Liver (tissue), 9 donors: ENCODE measurements around the gene TOMT. TPM values are rescaled to one million over a fixed set of nuclear protein-coding genes. Genes with fewer than 3 reads are reported as not detected.

Experiments
- DNase-seq: peaks from one replicate; pipeline ENCODE4 v3.0.0-alpha.2; 2017; ENCODE audit warnings: low spot score
- H3K27ac ChIP-seq, 2 donors: one replicate each; pipeline ENCODE4 v1.7.0; 2013; ENCODE audit warnings: inconsistent platforms in 2 of 2, low read length in 2 of 2, control low read depth in 1 of 2, low read depth in 1 of 2, mild to moderate bottlenecking in 1 of 2
- H3K27me3 ChIP-seq, 4 donors: one replicate each; pipeline versions ENCODE4 v1.6.1 to v1.7.0; 2013; ENCODE audit warnings: low read length in 3 of 4, inconsistent platforms in 1 of 4, mild to moderate bottlenecking in 1 of 4, moderate library complexity in 1 of 4; ENCODE audit not compliant: control insufficient read depth in 4 of 4, insufficient read depth in 4 of 4
- H3K36me3 ChIP-seq, 4 donors: one replicate each; pipeline versions ENCODE4 v1.6.1 to v1.7.0; 2013; ENCODE audit warnings: low read length in 3 of 4, mild to moderate bottlenecking in 3 of 4, low read depth in 1 of 4, moderate library complexity in 1 of 4; ENCODE audit not compliant: control insufficient read depth in 4 of 4, insufficient read depth in 3 of 4
- H3K4me1 ChIP-seq, 4 donors: one replicate each; pipeline versions ENCODE4 v1.6.1 to v1.7.0; 2013; ENCODE audit warnings: low read length in 3 of 4, mild to moderate bottlenecking in 3 of 4, moderate library complexity in 1 of 4; ENCODE audit not compliant: control insufficient read depth in 4 of 4, insufficient read depth in 4 of 4
- H3K4me3 ChIP-seq, 3 donors: one replicate each; pipeline versions ENCODE4 v1.6.1 to v1.7.0; 2013; ENCODE audit warnings: low read length in 3 of 3, control low read depth in 1 of 3, low read depth in 1 of 3, mild to moderate bottlenecking in 1 of 3
- H3K9ac ChIP-seq, 2 donors: one replicate each; pipeline ENCODE4 v1.7.0; 2013; ENCODE audit warnings: low read length in 2 of 2, mild to moderate bottlenecking in 2 of 2, moderate library complexity in 2 of 2, control low read depth in 1 of 2, low read depth in 1 of 2
- H3K9me3 ChIP-seq, 4 donors: one replicate each; pipeline versions ENCODE4 v1.6.1 to v1.7.0; 2013; ENCODE audit warnings: low read length in 3 of 4; ENCODE audit not compliant: control insufficient read depth in 4 of 4
- CTCF ChIP-seq: fragments of 150-350 bp; IDR thresholded peaks from 2 replicates; pipeline ENCODE4 v1.5.1; 2017; ENCODE audit warnings: improper control_type of control experiment, low read depth, low read length; ENCODE audit not compliant: missing input control
- FOXA1 ChIP-seq: IDR thresholded peaks from 2 replicates; pipeline ENCODE4 v1.6.1; 2016; ENCODE audit warnings: antibody characterized with exemption
- FOXA2 ChIP-seq: IDR thresholded peaks from 2 replicates; pipeline ENCODE4 v1.6.1; 2016; ENCODE audit warnings: antibody characterized with exemption
- GABPA ChIP-seq, 2 donors: IDR thresholded peaks in 1 of 2; conservative IDR thresholded peaks in 1 of 2; 2 replicates each; pipeline ENCODE4 v1.6.1; 2016; ENCODE audit warnings: antibody characterized with exemption in 2 of 2, mild to moderate bottlenecking in 1 of 2, moderate library complexity in 1 of 2
- HNF4A ChIP-seq, 2 donors: conservative IDR thresholded peaks; 2 replicates each; pipeline ENCODE4 v1.6.1; 2016; ENCODE audit warnings: antibody characterized with exemption in 2 of 2, mild to moderate bottlenecking in 2 of 2
- HNF4G ChIP-seq: IDR thresholded peaks from 2 replicates; pipeline ENCODE4 v1.6.1; 2016; ENCODE audit warnings: antibody characterized with exemption
- JUND ChIP-seq, 2 donors: IDR thresholded peaks; 2 replicates each; pipeline ENCODE4 v1.6.1; 2016; ENCODE audit warnings: antibody characterized with exemption in 2 of 2
- NR2F2 ChIP-seq: IDR thresholded peaks from 2 replicates; pipeline ENCODE4 v1.6.1; 2016; ENCODE audit warnings: antibody characterized with exemption
- RAD21 ChIP-seq, 2 donors: IDR thresholded peaks; 2 replicates each; pipeline ENCODE4 v1.6.1; 2016; ENCODE audit warnings: antibody characterized with exemption in 2 of 2, mild to moderate bottlenecking in 2 of 2
- REST ChIP-seq: IDR thresholded peaks from 2 replicates; pipeline ENCODE4 v1.6.1; 2016; ENCODE audit warnings: antibody characterized with exemption, mild to moderate bottlenecking
- RXRA ChIP-seq, 2 donors: IDR thresholded peaks; 2 replicates each; pipeline ENCODE4 v1.6.1; 2017 to 2018; ENCODE audit warnings: antibody characterized with exemption in 2 of 2, mild to moderate bottlenecking in 1 of 2
- SP1 ChIP-seq: IDR thresholded peaks from 2 replicates; pipeline ENCODE4 v1.6.1; 2018; ENCODE audit warnings: antibody characterized with exemption, mild to moderate bottlenecking
- YY1 ChIP-seq: IDR thresholded peaks from 2 replicates; pipeline ENCODE4 v1.6.1; 2016; ENCODE audit warnings: antibody characterized with exemption, mild to moderate bottlenecking
- WGBS: extraction: QIAGEN DNeasy Blood & Tissue Kit; methylation state at CpG from one replicate; pipeline ENCODE4 v1.1.7; 2013; 5-methylcytosine and 5-hydroxymethylcytosine counted together
- polyA plus RNA-seq, 2 donors: library from polyadenylated mRNA; stranded (reverse) in 1 of 2; unstranded in 1 of 2; fragments of 200-250 nt in 1 of 2; fragments of >200 nt in 1 of 2; fragmentation: Nextera tagmentation in 1 of 2; extraction: Ambion mirVana in 1 of 2; gene quantifications; one replicate each; pipeline versions ENCODE4 v1.2.1 to v1.2.3, GENCODE V29; 2013 to 2015
- total RNA-seq, 2 donors: library from RNA; depleted of rRNA; stranded (reverse); fragments of >200 nt; gene quantifications; one replicate each; pipeline ENCODE4 v1.2.3, GENCODE V29; 2014
- TF ChIP-seq, protein P1 (sequence below): IDR thresholded peaks from 2 replicates; pipeline ENCODE4 v1.6.1; 2016; ENCODE audit warnings: antibody characterized with exemption
- TF ChIP-seq, protein P2 (sequence below): IDR thresholded peaks from 2 replicates; pipeline ENCODE4 v1.6.1; 2016; ENCODE audit warnings: antibody characterized with exemption
- donor health status: healthy.
- donor health status: healthy.
- donor health status: healthy.
- donor health status: healthy.
- donor health status: healthy.

The TOMT gene
- total and polyA plus RNA-seq, 4 donors: 0.33 TPM; not detected in 3

- 46% methylated on average over 4 of the region's 4 CpGs for WGBS
Observed at GRCh38 chr11:72102162-72102561, 3.6 kb upstream of the TOMT start.

GRCh38 chr11:72102631-72102945, 3.1 kb upstream of the TOMT start:
- H3K27ac ChIP-seq: peak overlapping the region; percentile 86 to 92
- peaks cover 5 to 36% (median 29%) of the 10 kb centered on the region in 4 donors for H3K4me1 ChIP-seq
- H3K9ac ChIP-seq: peak overlapping the region; percentile 76 to 97
- H3K36me3 ChIP-seq: peaks cover 7 to 17% (median 13%) of the 10 kb centered on the region in 4 donors
- no peaks in the 10 kb centered on the region for H3K9me3 ChIP-seq
- H3K4me3 ChIP-seq: peak overlapping the region; percentile 70 to 98 (median 95)
- DNase-seq: no peak
- H3K27me3 ChIP-seq: no peaks in the 10 kb centered on the region
- 1% methylated on average over 9 of the region's 9 CpGs for WGBS
- TF ChIP-seq NR2F2 (no peak), HNF4A (conservative IDR thresholded peaks at IDR 0.05) (no peak), RAD21 (IDR thresholded peaks at IDR 0.05) (no peak), HNF4G (no peak), REST (no peak), GABPA (IDR thresholded peaks at IDR 0.05 in 1 of 2, conservative IDR thresholded peaks at IDR 0.05 in 1 of 2) (no peak), SP1 (no peak), FOXA1 (no peak), YY1 (no peak), CTCF (no peak), RXRA (IDR thresholded peaks at IDR 0.05) (no peak), JUND (IDR thresholded peaks at IDR 0.05) (no peak), FOXA2 (no peak)
- TF ChIP-seq, protein P1, sequence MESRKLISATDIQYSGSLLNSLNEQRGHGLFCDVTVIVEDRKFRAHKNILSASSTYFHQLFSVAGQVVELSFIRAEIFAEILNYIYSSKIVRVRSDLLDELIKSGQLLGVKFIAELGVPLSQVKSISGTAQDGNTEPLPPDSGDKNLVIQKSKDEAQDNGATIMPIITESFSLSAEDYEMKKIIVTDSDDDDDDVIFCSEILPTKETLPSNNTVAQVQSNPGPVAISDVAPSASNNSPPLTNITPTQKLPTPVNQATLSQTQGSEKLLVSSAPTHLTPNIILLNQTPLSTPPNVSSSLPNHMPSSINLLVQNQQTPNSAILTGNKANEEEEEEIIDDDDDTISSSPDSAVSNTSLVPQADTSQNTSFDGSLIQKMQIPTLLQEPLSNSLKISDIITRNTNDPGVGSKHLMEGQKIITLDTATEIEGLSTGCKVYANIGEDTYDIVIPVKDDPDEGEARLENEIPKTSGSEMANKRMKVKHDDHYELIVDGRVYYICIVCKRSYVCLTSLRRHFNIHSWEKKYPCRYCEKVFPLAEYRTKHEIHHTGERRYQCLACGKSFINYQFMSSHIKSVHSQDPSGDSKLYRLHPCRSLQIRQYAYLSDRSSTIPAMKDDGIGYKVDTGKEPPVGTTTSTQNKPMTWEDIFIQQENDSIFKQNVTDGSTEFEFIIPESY: no peak
- TF ChIP-seq, protein P2, sequence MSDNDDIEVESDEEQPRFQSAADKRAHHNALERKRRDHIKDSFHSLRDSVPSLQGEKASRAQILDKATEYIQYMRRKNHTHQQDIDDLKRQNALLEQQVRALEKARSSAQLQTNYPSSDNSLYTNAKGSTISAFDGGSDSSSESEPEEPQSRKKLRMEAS: no peak

More at GRCh38 chr11:72102162-72102561, 3.6 kb upstream of the TOMT start:
- TF ChIP-seq JUND (IDR thresholded peaks at IDR 0.05) (no peak), YY1 (no peak), FOXA2 (no peak), SP1 (no peak), GABPA (IDR thresholded peaks at IDR 0.05 in 1 of 2, conservative IDR thresholded peaks at IDR 0.05 in 1 of 2) (no peak), RAD21 (IDR thresholded peaks at IDR 0.05) (no peak)
- TF ChIP-seq, protein P1: no peak
- H3K9me3 ChIP-seq: no peaks in the 10 kb centered on the region
- no peaks in the 10 kb centered on the region for H3K27me3 ChIP-seq
- H3K9ac ChIP-seq: peak overlapping the region; percentile 76 to 97
- peak overlapping the region; percentile 70 to 98 (median 95) for H3K4me3 ChIP-seq
- H3K4me1 ChIP-seq: peaks cover 5 to 36% (median 29%) of the 10 kb centered on the region in 4 donors
- H3K27ac ChIP-seq: peak overlapping the region; percentile 86 to 92
- DNase-seq: no peak
- peaks cover 9 to 21% (median 17%) of the 10 kb centered on the region in 4 donors for H3K36me3 ChIP-seq
